A549 (cell line): ENCODE data around the gene TES. TPM values are rescaled to one million over a fixed set of nuclear protein-coding genes. Genes with fewer than 3 reads are reported as not detected.

ENCODE experiments used
- ATAC-seq, 2 experiments: fragments of 200-7000 bp in 1 of 2; fragments of >200 bp in 1 of 2; cut with Nextera tagmentation in 1 of 2; cut with Tn5 transposase in 1 of 2; 3 replicates each; pipeline versions ENCODE4 v1.8.0 to v1.9.1; 2018 to 2020; ENCODE audit warnings: mild to moderate bottlenecking in 1 of 2, moderate library complexity in 1 of 2
- CTCF ChIA-PET: fragments of 300-600 bp; sonication (Branson Sonifier 250); formaldehyde crosslinking; extraction: SDS; loops from one replicate; lab custom pipeline; 2021; ENCODE audit warnings: antibody characterized with exemption, inconsistent platforms; lab: Yijun Ruan, JAX
- POLR2A ChIA-PET: fragments of 350-600 bp; formaldehyde crosslinking; extraction: SDS; loops from one replicate; lab custom pipeline; 2021; ENCODE audit warnings: antibody characterized with exemption, inconsistent platforms; lab: Yijun Ruan, JAX
- DNase-seq, 2 experiments: peaks; one replicate each; pipeline versions ENCODE4 v3.0.0 to v3.0.0-alpha.2; 2011 to 2016; ENCODE audit warnings: low read depth in 1 of 2, low spot score in 1 of 2
- FAIRE-seq: peaks from 2 replicates; lab custom pipeline; 2011; peaks lifted over from hg19 to GRCh38; lab: Jason Lieb, UNC
- H3K27ac ChIP-seq, 2 experiments: fragments of >200 bp; sonication (Bioruptor Twin); formaldehyde crosslinking; 3 replicates each; pipeline ENCODE4 v1.5.1; 2016 to 2017
- H3K4me1 ChIP-seq: fragments of >200 bp; sonication (Bioruptor Twin); formaldehyde crosslinking; 3 replicates; pipeline ENCODE4 v1.6.1; 2016
- H3K4me2 ChIP-seq: fragments of >200 bp; sonication (Bioruptor Twin); formaldehyde crosslinking; 3 replicates; pipeline ENCODE4 v1.6.1; 2016
- H3K4me3 ChIP-seq: fragments of >200 bp; sonication (Bioruptor Twin); formaldehyde crosslinking; 3 replicates; pipeline ENCODE4 v1.5.1; 2016
- H3K9me3 ChIP-seq: fragments of >200 bp; sonication (Bioruptor Twin); formaldehyde crosslinking; 3 replicates; pipeline ENCODE4 v1.6.1; 2016
- BHLHE40 ChIP-seq: IDR thresholded peaks from 2 replicates; pipeline ENCODE4 v1.6.1; 2012; ENCODE audit warnings: low read depth, low read length, inconsistent platforms
- CHD2 ChIP-seq: fragments of 150-350 bp; IDR thresholded peaks from 2 replicates; pipeline ENCODE4 v1.6.1; 2014; ENCODE audit warnings: low read length; ENCODE audit not compliant: partially characterized antibody
- FOXS1 ChIP-seq: fragments of 250-450 bp; sonication (Bioruptor Pico); IDR thresholded peaks from 2 replicates; pipeline ENCODE4 v1.5.0; 2020; ENCODE audit warnings: mild to moderate bottlenecking, moderate library complexity
- JUNB ChIP-seq: fragments of >200 bp; sonication (Bioruptor Twin); formaldehyde crosslinking; IDR thresholded peaks from 2 replicates; pipeline ENCODE4 v1.6.1; 2016
- MAZ ChIP-seq: fragments of 150-350 bp; IDR thresholded peaks from 2 replicates; pipeline ENCODE4 v1.6.1; 2014; ENCODE audit warnings: antibody characterized with exemption, low read depth, low read length, borderline replicate concordance
- NR3C1 ChIP-seq: fragments of >200 bp; sonication (Bioruptor Twin); formaldehyde crosslinking; IDR thresholded peaks from 3 replicates; pipeline ENCODE4 v1.6.1; 2017
- RAD21 ChIP-seq, 2 experiments: fragments of >200 bp in 1 of 2; sonication (Bioruptor Twin) in 1 of 2; formaldehyde crosslinking in 1 of 2; IDR thresholded peaks in 1 of 2; conservative IDR thresholded peaks in 1 of 2; 2 replicates in 1 of 2; 3 replicates in 1 of 2; pipeline ENCODE4 v1.6.1; 2012 to 2018; ENCODE audit warnings: inconsistent platforms in 1 of 2
- RARB ChIP-seq: fragments of 250-450 bp; sonication (Bioruptor Pico); IDR thresholded peaks from 2 replicates; pipeline ENCODE4 v1.8.0; 2021; ENCODE audit warnings: mild to moderate bottlenecking, moderate library complexity
- SREBF2 ChIP-seq: fragments of 450-650 bp; IDR thresholded peaks from 2 replicates; pipeline ENCODE4 v1.6.1; 2014; ENCODE audit warnings: mild to moderate bottlenecking, moderate library complexity
- ZFP36 ChIP-seq: fragments of 450-650 bp; IDR thresholded peaks from 2 replicates; pipeline ENCODE4 v1.6.1; 2014; ENCODE audit warnings: borderline replicate concordance; ENCODE audit not compliant: partially characterized antibody
- ZSCAN20 ChIP-seq: fragments of 250-450 bp; sonication (Bioruptor Pico); IDR thresholded peaks from 2 replicates; pipeline ENCODE4 v1.8.0; 2022; ENCODE audit warnings: mild to moderate bottlenecking, moderate library complexity
- WGBS: methylation state at CpG from one replicate; pipeline ENCODE4 v1.1.6; 2017; ENCODE audit errors: missing lambda C conversion rate; 5-methylcytosine and 5-hydroxymethylcytosine counted together
- polyA plus RNA-seq, 4 experiments: library from polyadenylated mRNA; depleted of rRNA in 3 of 4; stranded (reverse); fragments of >200 nt; fragmentation: RNase III in 1 of 4; extraction: RNeasy Plus Mini Kit Qiagen cat#74134 plus additional on column Dnase treatment in 1 of 4; gene quantifications; 2 replicates in 3 of 4; 3 replicates in 1 of 4; pipeline ENCODE4 v1.2.3, GENCODE V29; 2011 to 2017
- TF ChIP-seq, protein P1 (sequence below): fragments of 250-450 bp; sonication (Bioruptor Pico); IDR thresholded peaks from 2 replicates; pipeline ENCODE4 v1.5.0; 2021; ENCODE audit warnings: mild to moderate bottlenecking, moderate library complexity, borderline replicate concordance
- TF ChIP-seq, protein P2 (sequence below): IDR thresholded peaks from 2 replicates; pipeline ENCODE4 v1.6.1; 2012
- TF ChIP-seq, protein P3 (sequence below): fragments of >200 bp; sonication (Bioruptor Twin); formaldehyde crosslinking; IDR thresholded peaks from 3 replicates; pipeline ENCODE4 v1.5.1; 2016
- TF ChIP-seq, protein P4 (sequence below): fragments of >200 bp; sonication (Bioruptor Twin); formaldehyde crosslinking; IDR thresholded peaks from 3 replicates; pipeline ENCODE4 v1.6.1; 2016

The TES gene
- polyA plus RNA-seq, 2 of the 4 experiments (the other 2 are of a cell fraction) = 45.9 to 134 TPM

DNA sequence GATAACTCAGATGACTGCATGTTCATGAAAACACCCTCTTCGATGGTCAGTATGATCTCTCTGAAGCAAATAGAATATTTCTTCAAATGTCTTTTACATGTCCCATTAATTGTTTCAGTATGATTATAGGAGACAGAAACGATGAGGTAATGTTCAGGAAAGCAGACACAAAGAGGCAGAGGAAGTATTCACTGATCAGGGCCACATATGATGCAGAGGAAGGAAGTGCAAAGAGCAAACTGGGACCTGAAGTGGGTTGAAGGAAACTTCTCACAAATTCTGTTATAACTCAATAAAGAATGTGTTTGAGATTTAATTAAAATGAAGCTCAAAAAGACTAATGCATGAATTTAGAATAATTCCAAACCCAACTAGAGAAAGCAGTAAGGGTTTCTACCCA lies 70.5 kb downstream of the TES start (continued):
- TF ChIP-seq, protein P1, sequence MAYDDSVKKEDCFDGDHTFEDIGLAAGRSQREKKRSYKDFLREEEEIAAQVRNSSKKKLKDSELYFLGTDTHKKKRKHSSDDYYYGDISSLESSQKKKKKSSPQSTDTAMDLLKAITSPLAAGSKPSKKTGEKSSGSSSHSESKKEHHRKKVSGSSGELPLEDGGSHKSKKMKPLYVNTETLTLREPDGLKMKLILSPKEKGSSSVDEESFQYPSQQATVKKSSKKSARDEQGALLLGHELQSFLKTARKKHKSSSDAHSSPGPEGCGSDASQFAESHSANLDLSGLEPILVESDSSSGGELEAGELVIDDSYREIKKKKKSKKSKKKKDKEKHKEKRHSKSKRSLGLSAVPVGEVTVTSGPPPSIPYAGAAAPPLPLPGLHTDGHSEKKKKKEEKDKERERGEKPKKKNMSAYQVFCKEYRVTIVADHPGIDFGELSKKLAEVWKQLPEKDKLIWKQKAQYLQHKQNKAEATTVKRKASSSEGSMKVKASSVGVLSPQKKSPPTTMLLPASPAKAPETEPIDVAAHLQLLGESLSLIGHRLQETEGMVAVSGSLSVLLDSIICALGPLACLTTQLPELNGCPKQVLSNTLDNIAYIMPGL (CRISPR knock-in tag) = no peak
- no peak for TF ChIP-seq NR3C1
- no peak for TF ChIP-seq BHLHE40
- TF ChIP-seq, protein P2, sequence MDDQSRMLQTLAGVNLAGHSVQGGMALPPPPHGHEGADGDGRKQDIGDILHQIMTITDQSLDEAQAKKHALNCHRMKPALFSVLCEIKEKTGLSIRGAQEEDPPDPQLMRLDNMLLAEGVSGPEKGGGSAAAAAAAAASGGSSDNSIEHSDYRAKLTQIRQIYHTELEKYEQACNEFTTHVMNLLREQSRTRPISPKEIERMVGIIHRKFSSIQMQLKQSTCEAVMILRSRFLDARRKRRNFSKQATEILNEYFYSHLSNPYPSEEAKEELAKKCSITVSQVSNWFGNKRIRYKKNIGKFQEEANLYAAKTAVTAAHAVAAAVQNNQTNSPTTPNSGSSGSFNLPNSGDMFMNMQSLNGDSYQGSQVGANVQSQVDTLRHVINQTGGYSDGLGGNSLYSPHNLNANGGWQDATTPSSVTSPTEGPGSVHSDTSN = no peak
- TF ChIP-seq MAZ = no peak
- TF ChIP-seq FOXS1 = no peak

DNA sequence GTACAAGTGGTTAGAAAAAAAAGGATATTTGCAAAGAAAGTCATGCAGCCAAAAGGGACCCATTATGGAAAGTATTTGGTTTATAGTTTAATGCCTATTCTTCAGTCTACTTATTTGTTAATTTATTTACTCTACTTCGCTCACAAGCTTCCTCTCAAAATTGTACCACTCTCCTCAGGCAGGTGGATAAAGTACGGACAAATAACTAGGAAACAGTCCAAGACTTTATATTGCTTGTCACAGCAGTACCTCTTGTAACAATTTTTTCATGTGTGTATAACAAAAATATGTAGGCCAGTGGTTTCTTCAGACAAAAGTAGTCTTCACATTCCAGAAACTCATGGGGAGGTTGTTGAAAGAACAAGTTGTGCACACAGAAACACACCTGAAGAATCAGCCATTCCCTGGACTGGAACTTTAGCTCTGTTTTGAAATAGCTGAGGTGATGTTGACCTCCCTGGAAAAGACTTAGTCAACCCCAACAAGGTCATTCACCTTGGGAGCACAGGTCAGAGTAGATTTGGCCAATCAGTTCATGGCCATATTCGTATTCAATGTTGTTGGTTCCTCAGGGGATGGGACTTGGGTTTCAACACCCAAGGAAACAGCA lies 73.4 kb downstream of the TES start:
- DNase-seq (no peak), FAIRE-seq (no peak)
- WGBS = 87% methylated on average over 3 of the region's 3 CpGs
- Histone ChIP-seq H3K9me3 (no peaks in the 10 kb centered on the region), H3K4me1 (peaks cover 12% of the 10 kb centered on the region; the same call in 2 of the 3 replicates), H3K4me3 (no peak overlapping the region), H3K4me2 (no peak overlapping the region), H3K27ac (0 out of 6 replicates have a peak overlapping the region, but pooled peaks of 1 of the 2 experiments have one; percentile 3)
- TF ChIP-seq RAD21 (conservative IDR thresholded peaks at IDR 0.05 in 1 of 2, IDR thresholded peaks at IDR 0.05 in 1 of 2) (no peak), MAZ (no peak), SREBF2 (no peak), CHD2 (no peak), ZSCAN20 (CRISPR knock-in tag) (no peak), ZFP36 (no peak), RARB (no peak)
- TF ChIP-seq, protein P3, sequence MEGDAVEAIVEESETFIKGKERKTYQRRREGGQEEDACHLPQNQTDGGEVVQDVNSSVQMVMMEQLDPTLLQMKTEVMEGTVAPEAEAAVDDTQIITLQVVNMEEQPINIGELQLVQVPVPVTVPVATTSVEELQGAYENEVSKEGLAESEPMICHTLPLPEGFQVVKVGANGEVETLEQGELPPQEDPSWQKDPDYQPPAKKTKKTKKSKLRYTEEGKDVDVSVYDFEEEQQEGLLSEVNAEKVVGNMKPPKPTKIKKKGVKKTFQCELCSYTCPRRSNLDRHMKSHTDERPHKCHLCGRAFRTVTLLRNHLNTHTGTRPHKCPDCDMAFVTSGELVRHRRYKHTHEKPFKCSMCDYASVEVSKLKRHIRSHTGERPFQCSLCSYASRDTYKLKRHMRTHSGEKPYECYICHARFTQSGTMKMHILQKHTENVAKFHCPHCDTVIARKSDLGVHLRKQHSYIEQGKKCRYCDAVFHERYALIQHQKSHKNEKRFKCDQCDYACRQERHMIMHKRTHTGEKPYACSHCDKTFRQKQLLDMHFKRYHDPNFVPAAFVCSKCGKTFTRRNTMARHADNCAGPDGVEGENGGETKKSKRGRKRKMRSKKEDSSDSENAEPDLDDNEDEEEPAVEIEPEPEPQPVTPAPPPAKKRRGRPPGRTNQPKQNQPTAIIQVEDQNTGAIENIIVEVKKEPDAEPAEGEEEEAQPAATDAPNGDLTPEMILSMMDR = no peak
- TF ChIP-seq, all 56 proteins: peak for 0
- CTCF ChIA-PET = interaction anchor here (1.5 kb wide), 1 partner anchor 12 kb away, joined by 3 read pairs; no protein-coding TSS in a partner anchor
- POLR2A ChIA-PET = no interaction called here
- ATAC-seq = no peak

DNA sequence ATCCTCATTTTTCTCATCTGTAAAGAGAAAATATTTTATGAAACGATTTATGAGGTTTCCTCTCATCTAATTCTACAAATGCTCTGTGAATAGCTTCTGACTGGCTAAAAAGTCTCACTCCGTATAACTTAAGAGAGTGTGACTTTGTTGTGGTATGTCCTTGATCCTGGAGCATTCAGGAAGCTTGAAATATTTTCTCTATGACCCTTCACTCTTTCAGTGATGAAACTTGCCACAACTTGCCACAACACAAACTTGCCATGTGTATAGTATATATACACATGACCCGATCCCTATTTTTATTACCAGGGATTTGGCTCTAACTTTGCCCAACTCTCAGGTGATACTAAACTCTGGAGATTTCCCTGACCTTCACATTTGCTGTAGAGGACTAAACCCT lies 74.1 kb downstream of the TES start:
- Histone ChIP-seq H3K4me2 (no peak overlapping the region), H3K4me3 (no peak overlapping the region), H3K27ac (0 out of 6 replicates have a peak overlapping the region, but pooled peaks of 1 of the 2 experiments have one; percentile 14), H3K4me1 (peaks cover 14% of the 10 kb centered on the region; the same call in 2 of the 3 replicates), H3K9me3 (no peaks in the 10 kb centered on the region)
- no peak for FAIRE-seq
- ChIA-PET POLR2A (no interaction called here), CTCF (interaction anchor here (0.8 to 1.5 kb wide), 2 partner anchors 12 to 25 kb away, joined by 3 read pairs; no protein-coding TSS in a partner anchor)
- WGBS = 85% methylated on average over 3 of the region's 3 CpGs
- no peak for ATAC-seq
- TF ChIP-seq SREBF2 (no peak), JUNB (no peak)
- TF ChIP-seq, protein P3 = no peak
- TF ChIP-seq, protein P4, sequence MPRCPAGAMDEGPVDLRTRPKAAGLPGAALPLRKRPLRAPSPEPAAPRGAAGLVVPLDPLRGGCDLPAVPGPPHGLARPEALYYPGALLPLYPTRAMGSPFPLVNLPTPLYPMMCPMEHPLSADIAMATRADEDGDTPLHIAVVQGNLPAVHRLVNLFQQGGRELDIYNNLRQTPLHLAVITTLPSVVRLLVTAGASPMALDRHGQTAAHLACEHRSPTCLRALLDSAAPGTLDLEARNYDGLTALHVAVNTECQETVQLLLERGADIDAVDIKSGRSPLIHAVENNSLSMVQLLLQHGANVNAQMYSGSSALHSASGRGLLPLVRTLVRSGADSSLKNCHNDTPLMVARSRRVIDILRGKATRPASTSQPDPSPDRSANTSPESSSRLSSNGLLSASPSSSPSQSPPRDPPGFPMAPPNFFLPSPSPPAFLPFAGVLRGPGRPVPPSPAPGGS = no peak
- no peak for DNase-seq
